Skeletal muscle tissue (tissue), 5 donors: ENCODE data around the gene PAK3. TPM values are rescaled to one million over a fixed set of nuclear protein-coding genes. Genes with fewer than 3 reads are reported as not detected.

Experiments
- H3K27ac ChIP-seq: one replicate; pipeline ENCODE4 v1.7.0; 2013; ENCODE audit warnings: mild to moderate bottlenecking, low read depth, low read length, inconsistent platforms
- H3K27me3 ChIP-seq, 3 donors: one replicate each; pipeline ENCODE4 v1.7.0; 2013; ENCODE audit warnings: low read length in 3 of 3; ENCODE audit not compliant: control insufficient read depth in 3 of 3, insufficient read depth in 3 of 3
- H3K36me3 ChIP-seq, 3 donors: one replicate each; pipeline ENCODE4 v1.7.0; 2013; ENCODE audit warnings: low read length in 3 of 3; ENCODE audit not compliant: control insufficient read depth in 3 of 3, insufficient read depth in 3 of 3
- H3K4me1 ChIP-seq, 3 donors: one replicate each; pipeline ENCODE4 v1.7.0; 2013; ENCODE audit warnings: low read length in 3 of 3, mild to moderate bottlenecking in 3 of 3; ENCODE audit not compliant: control insufficient read depth in 3 of 3, insufficient read depth in 3 of 3
- H3K4me3 ChIP-seq, 3 donors: one replicate each; pipeline ENCODE4 v1.7.0; 2013; ENCODE audit warnings: low read length in 3 of 3
- H3K9ac ChIP-seq, 3 donors: one replicate each; pipeline ENCODE4 v1.7.0; 2013; ENCODE audit warnings: low read length in 3 of 3, mild to moderate bottlenecking in 3 of 3, moderate library complexity in 2 of 3, low read depth in 1 of 3
- H3K9me3 ChIP-seq, 3 donors: one replicate each; pipeline ENCODE4 v1.7.0; 2013; ENCODE audit warnings: low read length in 3 of 3; ENCODE audit not compliant: control insufficient read depth in 3 of 3
- small RNA-seq: library from RNA; depleted of rRNA; stranded (forward); fragments of <200 nt; gene quantifications from one replicate; pipeline ENCODE3, GENCODE V24; 2014
- total RNA-seq: library from RNA; depleted of rRNA; stranded (reverse); fragments of >200 nt; gene quantifications from one replicate; pipeline ENCODE4 v1.2.3, GENCODE V29; 2014
- donor health status: Osteomylitis.

PAK3 gene
- total RNA-seq, 1 donor from 2014 or later, result 4.7 TPM

DNA sequence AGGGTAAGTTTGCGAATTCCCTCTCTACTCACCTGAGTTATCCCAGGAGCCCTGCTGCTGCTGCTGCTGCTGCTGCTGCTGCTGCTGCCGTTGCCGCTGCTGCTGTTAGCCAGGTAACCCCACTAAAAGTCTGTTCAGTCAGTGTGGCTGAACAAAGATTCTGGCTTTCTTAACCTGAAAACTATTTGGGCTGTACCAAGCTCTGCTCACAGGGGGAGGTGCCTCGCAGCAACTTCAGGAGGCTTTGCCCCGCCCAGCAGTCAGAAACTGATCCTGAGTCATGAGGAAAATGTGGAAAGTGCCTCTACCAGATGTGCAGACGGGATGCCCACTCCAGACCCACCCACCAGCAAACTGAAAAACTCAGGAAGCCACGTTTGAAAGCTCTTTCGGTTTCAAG, 174.3 kb downstream of the PAK3 start, which contains the start of gene CAPN6:
TSS of gene CAPN6 (minus strand) at position 145 of the 400 bp plus-strand sequence. CDS start 6,547 bp downstream, outside the sequence.
- H3K9ac ChIP-seq, result no peak within 1 kb of the TSS
- no peak within 1 kb of the TSS for H3K27ac ChIP-seq
- no peaks in the 10 kb centered on the region for H3K9me3 ChIP-seq
- H3K27me3 ChIP-seq, result peaks cover 0 to 4% (median 0%) of the 10 kb centered on the region in 3 donors
- no peaks in the 10 kb centered on the region for H3K36me3 ChIP-seq
- no peak within 1 kb of the TSS for H3K4me3 ChIP-seq
- H3K4me1 ChIP-seq, result no peaks in the 10 kb centered on the region

Small RNA genes lying within 50 kb of the gene (small RNA-seq; reads per million reads assigned to genes)
- not detected for gene FCF1P4

Other genes starting within 250 kb of the PAK3 start
- 205 TPM for gene CAPN6, start 174.3 kb downstream of the PAK3 start, total RNA-seq